HepG2 (cell line): ENCODE data around the gene EPS8L1. TPM values are rescaled to one million over a fixed set of nuclear protein-coding genes. Genes with fewer than 3 reads are reported as not detected.

ENCODE experiments used
- ATAC-seq: fragments of 200-7000 bp; cut with Tn5 transposase; 3 replicates; pipeline ENCODE4 v1.9.1; 2020; ENCODE audit warnings: mild to moderate bottlenecking, moderate library complexity
- BruUV-seq: library from RNA; stranded (reverse); fragments of 400-500 nt; replicated peaks from 2 replicates; lab custom pipeline; 2021; lab: Mats Ljungman, UMichigan
- CTCF ChIA-PET: fragments of 300-600 bp; formaldehyde crosslinking; extraction: SDS; loops from one replicate; lab custom pipeline; 2021; ENCODE audit warnings: low total read pairs, inconsistent platforms, low intra/inter-chr PET ratio; lab: Yijun Ruan, JAX
- POLR2A ChIA-PET: fragments of 350-600 bp; sonication (Branson Sonifier 250); formaldehyde crosslinking; loops from one replicate; lab custom pipeline; 2020; ENCODE audit warnings: antibody characterized with exemption, inconsistent platforms; lab: Yijun Ruan, JAX
- DNase-seq: peaks from one replicate; pipeline ENCODE4 v3.0.0-alpha.2; 2015; ENCODE audit warnings: low spot score
- FAIRE-seq: peaks from 3 replicates; lab custom pipeline; 2011; peaks lifted over from hg19 to GRCh38; lab: Jason Lieb, UNC
- H2AFZ ChIP-seq: one replicate; pipeline ENCODE4 v1.6.1; 2011; ENCODE audit warnings: low read length, inconsistent platforms
- H3K27ac ChIP-seq: fragments of 300-600 bp; 3 replicates; pipeline ENCODE4 v1.8.0; 2011; ENCODE audit warnings: mixed run types, mild to moderate bottlenecking, mixed read lengths, low read length, inconsistent platforms; ENCODE audit not compliant: insufficient read depth; ENCODE audit errors: extremely low read length
- H3K27me3 ChIP-seq, 2 experiments: fragments of 200-600 bp in 1 of 2; 2 replicates in 1 of 2; 3 replicates in 1 of 2; pipeline versions ENCODE4 v1.6.0 to v1.8.0; 2011; ENCODE audit warnings: low read length in 2 of 2, mild to moderate bottlenecking in 2 of 2, moderate library complexity in 2 of 2, inconsistent platforms in 1 of 2; ENCODE audit not compliant: insufficient read depth in 2 of 2, control insufficient read depth in 1 of 2
- H3K36me3 ChIP-seq, 2 experiments: fragments of 200-600 bp in 1 of 2; replicated peaks in 1 of 2; 2 replicates in 1 of 2; 3 replicates in 1 of 2; pipeline versions ENCODE4 v1.5.1 to v1.8.0; 2011; ENCODE audit warnings: low read length in 2 of 2, inconsistent platforms in 1 of 2; ENCODE audit not compliant: insufficient read depth in 2 of 2, control insufficient read depth in 1 of 2
- H3K4me1 ChIP-seq: 2 replicates; pipeline ENCODE4 v1.5.1; 2012; ENCODE audit warnings: low read length, inconsistent platforms; ENCODE audit not compliant: insufficient read depth
- H3K4me2 ChIP-seq: 2 replicates; pipeline ENCODE4 v1.6.0; 2011; ENCODE audit warnings: low read depth, low read length, inconsistent platforms
- H3K4me3 ChIP-seq, 3 experiments: fragments of 200-600 bp in 1 of 3; sonication (generic), shearing (Covaris generic) in 1 of 3; replicated peaks in 1 of 3; 2 replicates each; pipeline ENCODE4 v1.5.1; 2011 to 2016; ENCODE audit warnings: low read length in 3 of 3, inconsistent platforms in 2 of 3, low read depth in 2 of 3, mild to moderate bottlenecking in 2 of 3, control low read depth in 1 of 3, mixed read lengths in 1 of 3; ENCODE audit not compliant: insufficient read depth in 1 of 3
- H3K79me2 ChIP-seq: one replicate; pipeline ENCODE4 v1.6.1; 2011; ENCODE audit warnings: low read length, inconsistent platforms; ENCODE audit not compliant: insufficient read depth
- H3K9ac ChIP-seq: 2 replicates; pipeline ENCODE4 v1.6.0; 2011; ENCODE audit warnings: mild to moderate bottlenecking, low read depth, low read length, inconsistent platforms; ENCODE audit not compliant: insufficient read depth
- H3K9me3 ChIP-seq: 2 replicates; pipeline ENCODE4 v1.5.1; 2012; ENCODE audit warnings: mild to moderate bottlenecking, low read length
- H4K20me1 ChIP-seq: 2 replicates; pipeline ENCODE4 v1.6.0; 2011; ENCODE audit warnings: inconsistent platforms, mild to moderate bottlenecking, low read length, moderate library complexity; ENCODE audit not compliant: insufficient read depth
- HINFP ChIP-seq: sonication (generic); formaldehyde crosslinking; IDR thresholded peaks from 2 replicates; pipeline ENCODE4 v1.4.0; 2020; ENCODE audit warnings: low read depth, mild to moderate bottlenecking, missing genetic modification reagents
- PATZ1 ChIP-seq: sonication (generic); formaldehyde crosslinking; IDR thresholded peaks from 2 replicates; pipeline ENCODE4 v1.4.0; 2020; ENCODE audit warnings: missing genetic modification reagents
- RELA ChIP-seq: sonication (generic); formaldehyde crosslinking; IDR thresholded peaks from 2 replicates; pipeline ENCODE4 v1.4.0; 2020; ENCODE audit warnings: missing genetic modification reagents
- ZNF558 ChIP-seq: sonication (generic); formaldehyde crosslinking; IDR thresholded peaks from 2 replicates; pipeline ENCODE4 v1.9.0; 2022; ENCODE audit warnings: mild to moderate bottlenecking, missing genetic modification reagents, borderline replicate concordance
- whole genome bisulfite sequencing: methylation state at CpG from one replicate; pipeline ENCODE4 v1.1.6; 2017; ENCODE audit warnings: low lambda C conversion rate; 5-methylcytosine and 5-hydroxymethylcytosine counted together
- in situ Hi-C: cut with HindIII; loops from 2 replicates; pipeline ENCODE4 v1.10.0; 2017; ENCODE audit warnings: low pct_unique_long_range_greater_than_20kb; ENCODE audit not compliant: extremely low pct_ligation_motif_present
- intact Hi-C: fragments of 100-400 bp; cut with micrococcal nuclease; formaldehyde crosslinking; loops from one replicate; pipeline ENCODE4 v1.10.0; 2022; ENCODE audit not compliant: unreplicated experiment
- polyA plus RNA-seq, 8 experiments: library from polyadenylated mRNA; depleted of rRNA in 3 of 8; stranded (reverse) in 7 of 8; unstranded in 1 of 8; fragments of >200 nt; fragmentation: Illumina TruSeq in 4 of 8; extraction: Trizol in 4 of 8; gene quantifications; 2 replicates each; pipeline versions ENCODE4 v1.2.1 to v1.2.3, GENCODE V29; 2011 to 2016; ENCODE audit warnings: low read depth in 4 of 8, missing spikeins in 1 of 8, mixed read lengths in 1 of 8; ENCODE audit not compliant: insufficient read depth in 1 of 8
- total RNA-seq, 5 experiments: library from RNA; depleted of rRNA; stranded (reverse); fragments of >200 nt; fragmentation: Illumina TruSeq; extraction: Trizol; gene quantifications; 2 replicates each; pipeline ENCODE4 v1.2.3, GENCODE V29; 2016; ENCODE audit warnings: low read depth in 1 of 5
- TF ChIP-seq, protein P1 (sequence below): sonication (generic); IDR thresholded peaks from 2 replicates; pipeline ENCODE4 v1.6.1; 2016; ENCODE audit warnings: low read depth, borderline replicate concordance

EPS8L1 gene
- total and polyA plus RNA-seq, 2 of the 13 experiments (the other 11 are each of a cell fraction or from before 2014, with no cell fraction given): 3.0 to 6.3 TPM

DNA sequence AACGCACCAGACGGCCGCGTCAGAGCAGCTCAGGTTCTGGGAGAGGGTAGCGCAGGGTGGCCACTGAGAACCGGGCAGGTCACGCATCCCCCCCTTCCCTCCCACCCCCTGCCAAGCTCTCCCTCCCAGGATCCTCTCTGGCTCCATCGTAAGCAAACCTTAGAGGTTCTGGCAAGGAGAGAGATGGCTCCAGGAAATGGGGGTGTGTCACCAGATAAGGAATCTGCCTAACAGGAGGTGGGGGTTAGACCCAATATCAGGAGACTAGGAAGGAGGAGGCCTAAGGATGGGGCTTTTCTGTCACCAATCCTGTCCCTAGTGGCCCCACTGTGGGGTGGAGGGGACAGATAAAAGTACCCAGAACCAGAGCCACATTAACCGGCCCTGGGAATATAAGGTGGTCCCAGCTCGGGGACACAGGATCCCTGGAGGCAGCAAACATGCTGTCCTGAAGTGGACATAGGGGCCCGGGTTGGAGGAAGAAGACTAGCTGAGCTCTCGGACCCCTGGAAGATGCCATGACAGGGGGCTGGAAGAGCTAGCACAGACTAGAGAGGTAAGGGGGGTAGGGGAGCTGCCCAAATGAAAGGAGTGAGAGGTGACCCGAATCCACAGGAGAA is 39.9 kb downstream of the EPS8L1 start:
- Histone ChIP-seq H3K79me2 (peaks cover 32% of the 10 kb centered on the region), H3K4me1 (peaks cover 38% of the 10 kb centered on the region), H3K27ac (no peak overlapping the region), H3K4me2 (peak overlapping the region; percentile 98), H4K20me1 (peaks cover 14% of the 10 kb centered on the region), H3K27me3 (no peaks in the 10 kb centered on the region), H3K4me3 (peak overlapping the region; percentile 82 to 99 (median 86); a peak in 4 of 6 replicates), H2AFZ (no peak overlapping the region), H3K9ac (peak overlapping the region; percentile 85; the same call in 1 of the 2 replicates), H3K9me3 (no peaks in the 10 kb centered on the region), H3K36me3 (peaks cover 3 to 7% of the 10 kb centered on the region in 2 experiments; a peak in 2 of 5 replicates)
- no TSS peak for BruUV-seq
- POLR2A ChIA-PET: no interaction called here
- intact Hi-C loops (no loop called here), in situ Hi-C loops (no loop called here)
- ATAC-seq (no peak), DNase-seq (no peak), FAIRE-seq (no peak)
- WGBS: 78% methylated on average over 10 of the region's 13 CpGs
- no peak for TF ChIP-seq ZNF558 (CRISPR knock-in tag)
- no peak for TF ChIP-seq RELA (CRISPR knock-in tag)
- TF ChIP-seq, protein P1, sequence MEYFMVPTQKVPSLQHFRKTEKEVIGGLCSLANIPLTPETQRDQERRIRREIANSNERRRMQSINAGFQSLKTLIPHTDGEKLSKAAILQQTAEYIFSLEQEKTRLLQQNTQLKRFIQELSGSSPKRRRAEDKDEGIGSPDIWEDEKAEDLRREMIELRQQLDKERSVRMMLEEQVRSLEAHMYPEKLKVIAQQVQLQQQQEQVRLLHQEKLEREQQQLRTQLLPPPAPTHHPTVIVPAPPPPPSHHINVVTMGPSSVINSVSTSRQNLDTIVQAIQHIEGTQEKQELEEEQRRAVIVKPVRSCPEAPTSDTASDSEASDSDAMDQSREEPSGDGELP: no peak
- TF ChIP-seq PATZ1 (CRISPR knock-in tag): no peak
- TF ChIP-seq HINFP (CRISPR knock-in tag): no peak
- CTCF ChIA-PET: no interaction called here
